DOHH2 (cell line): Measurements from ENCODE around the gene PTGER2.

Experiments used
- H3F3A ChIP-seq: fragments of 200-600 bp; sonication (generic), shearing (Covaris generic); 2 replicates; pipeline ENCODE4 v1.6.0; 2016; ENCODE audit warnings: antibody characterized with exemption, mild to moderate bottlenecking; ENCODE audit not compliant: control insufficient read depth, insufficient read depth
- H3K27ac ChIP-seq: fragments of 200-600 bp; sonication (generic); 2 replicates; pipeline ENCODE4 v1.5.1; 2014; ENCODE audit warnings: low read depth, mild to moderate bottlenecking, low read length, moderate library complexity
- H3K27me3 ChIP-seq: fragments of 200-600 bp; sonication (generic); 2 replicates; pipeline ENCODE4 v1.6.1; 2014; ENCODE audit warnings: mild to moderate bottlenecking, low read length, mixed read lengths; ENCODE audit not compliant: control insufficient read depth
- H3K36me3 ChIP-seq: fragments of 200-600 bp; sonication (generic); 2 replicates; pipeline ENCODE4 v1.6.1; 2014; ENCODE audit warnings: mild to moderate bottlenecking, low read length, moderate library complexity, mixed read lengths; ENCODE audit not compliant: control insufficient read depth
- H3K4me1 ChIP-seq: fragments of 200-600 bp; sonication (generic); 2 replicates; pipeline ENCODE4 v1.6.1; 2014; ENCODE audit warnings: mild to moderate bottlenecking, low read length, mixed read lengths; ENCODE audit not compliant: control insufficient read depth
- H3K4me2 ChIP-seq: fragments of 200-600 bp; sonication (generic); 2 replicates; pipeline ENCODE4 v1.6.0; 2014; ENCODE audit warnings: mild to moderate bottlenecking, low read length, moderate library complexity
- H3K4me3 ChIP-seq: fragments of 200-600 bp; sonication (generic); 2 replicates; pipeline ENCODE4 v1.5.1; 2014; ENCODE audit warnings: mild to moderate bottlenecking, low read length, mixed read lengths
- H3K79me2 ChIP-seq: fragments of 200-600 bp; sonication (generic); 2 replicates; pipeline ENCODE4 v1.6.1; 2014; ENCODE audit warnings: mild to moderate bottlenecking, low read length, mixed read lengths; ENCODE audit not compliant: control insufficient read depth
- H3K9me2 ChIP-seq: fragments of 200-600 bp; sonication (generic); replicated peaks from 2 replicates; pipeline ENCODE4 v1.6.1; 2014; ENCODE audit warnings: mild to moderate bottlenecking, low read length, mixed read lengths; ENCODE audit not compliant: control insufficient read depth
- H3K9me3 ChIP-seq: fragments of 200-600 bp; sonication (generic); 2 replicates; pipeline ENCODE4 v1.6.1; 2014; ENCODE audit warnings: antibody characterized with exemption, low read length, mixed read lengths; ENCODE audit not compliant: control insufficient read depth, insufficient read depth
- H4K20me1 ChIP-seq: fragments of 200-600 bp; sonication (generic); 2 replicates; pipeline ENCODE4 v1.6.0; 2014; ENCODE audit warnings: low read depth, mild to moderate bottlenecking, antibody characterized with exemption, low read length, moderate library complexity; ENCODE audit not compliant: control insufficient read depth, insufficient read depth
- CTCF ChIP-seq: fragments of 200-600 bp; sonication (generic); IDR thresholded peaks from one replicate; pipeline ENCODE4 v1.5.1; 2014; ENCODE audit warnings: antibody characterized with exemption, mild to moderate bottlenecking, low read depth, low read length; ENCODE audit not compliant: poor library complexity, severe bottlenecking
- EZH2phosphoT487 ChIP-seq: fragments of 200-600 bp; sonication (generic); IDR thresholded peaks from 2 replicates; pipeline ENCODE4 v1.6.1; 2017; ENCODE audit warnings: borderline replicate concordance, mild to moderate bottlenecking, antibody characterized with exemption, low read length, moderate library complexity, mixed read lengths

Gene PTGER2

GRCh38 chr14:52339262-52339661 is 25.1 kb downstream of the PTGER2 start:
- no peak overlapping the region for H3K4me3 ChIP-seq
- H4K20me1 ChIP-seq: no peaks in the 10 kb centered on the region
- H3F3A ChIP-seq: no peaks in the 10 kb centered on the region
- no peaks in the 10 kb centered on the region for H3K9me3 ChIP-seq
- no peak overlapping the region for H3K4me2 ChIP-seq
- H3K27ac ChIP-seq: no peak overlapping the region
- H3K36me3 ChIP-seq: no peaks in the 10 kb centered on the region
- H3K79me2 ChIP-seq: no peaks in the 10 kb centered on the region
- no peaks in the 10 kb centered on the region for H3K4me1 ChIP-seq
- H3K27me3 ChIP-seq: peaks cover 6% of the 10 kb centered on the region; the same call in 1 of the 2 replicates
- no peaks in the 10 kb centered on the region for H3K9me2 ChIP-seq
- no peak for TF ChIP-seq CTCF
- no peak for TF ChIP-seq EZH2phosphoT487

- Histone ChIP-seq H3K4me3 (no peak overlapping the region), H3K27me3 (no peaks in the 10 kb centered on the region), H3K27ac (no peak overlapping the region), H4K20me1 (no peaks in the 10 kb centered on the region), H3K36me3 (no peaks in the 10 kb centered on the region), H3K4me1 (no peaks in the 10 kb centered on the region), H3K9me3 (no peaks in the 10 kb centered on the region), H3K4me2 (no peak overlapping the region), H3K79me2 (no peaks in the 10 kb centered on the region), H3F3A (no peaks in the 10 kb centered on the region), H3K9me2 (no peaks in the 10 kb centered on the region)
- TF ChIP-seq EZH2phosphoT487 (no peak), CTCF (no peak)
Observed at GRCh38 chr14:52342849-52343596, 28.9 kb downstream of the PTGER2 start.

GRCh38 chr14:52346778-52347177 is 32.7 kb downstream of the PTGER2 start:
- H3K9me3 ChIP-seq: no peaks in the 10 kb centered on the region
- peaks cover 5% of the 10 kb centered on the region; the same call in 1 of the 2 replicates for H3K27me3 ChIP-seq
- H3K36me3 ChIP-seq: no peaks in the 10 kb centered on the region
- no peak overlapping the region for H3K4me2 ChIP-seq
- TF ChIP-seq CTCF (no peak), EZH2phosphoT487 (no peak)
- no peaks in the 10 kb centered on the region for H3F3A ChIP-seq
- no peak overlapping the region for H3K4me3 ChIP-seq
- no peak overlapping the region for H3K27ac ChIP-seq
- no peaks in the 10 kb centered on the region for H3K79me2 ChIP-seq
- H4K20me1 ChIP-seq: no peaks in the 10 kb centered on the region
- H3K9me2 ChIP-seq: no peaks in the 10 kb centered on the region
- no peaks in the 10 kb centered on the region for H3K4me1 ChIP-seq
